HEK293 (cell line): ENCODE measurements around the gene FOXP1.
A peak's percentile ranks its signal among the peaks of the same experiment; 100 is the strongest.
"Not testable (repeated sequence)": the region's sequence is repeated elsewhere in the genome, so short reads cannot be mapped to it uniquely, and the experiment has no call there.

Experiments
- CTCF ChIA-PET: fragments of 350-600 bp; formaldehyde crosslinking; extraction: SDS; loops from one replicate; lab custom pipeline; 2021; ENCODE audit warnings: antibody characterized with exemption; lab: Yijun Ruan, JAX
- POLR2A ChIA-PET: fragments of 300-600 bp; formaldehyde crosslinking; extraction: SDS; loops from one replicate; lab custom pipeline; 2020; ENCODE audit warnings: antibody characterized with exemption, inconsistent platforms; lab: Yijun Ruan, JAX
- H3K27ac ChIP-seq: fragments of 200-500 bp; sonication (Bioruptor generic); 2 replicates; pipeline ENCODE4 v1.5.1; 2014; ENCODE audit warnings: low read depth, low read length, control low read depth, inconsistent platforms; ENCODE audit errors: extremely low read depth
- H3K36me3 ChIP-seq, 2 experiments: fragments of 200-500 bp in 1 of 2; sonication (Bioruptor generic) in 1 of 2; 1 replicate in 1 of 2; 2 replicates in 1 of 2; pipeline ENCODE4 v1.5.1; 2014 to 2017; ENCODE audit warnings: inconsistent platforms in 2 of 2, low read length in 2 of 2; ENCODE audit not compliant: control insufficient read depth in 2 of 2, insufficient read depth in 1 of 2
- H3K4me1 ChIP-seq: fragments of 200-500 bp; sonication (Bioruptor generic); 2 replicates; pipeline ENCODE4 v1.5.1; 2014; ENCODE audit warnings: mild to moderate bottlenecking, low read length, inconsistent platforms; ENCODE audit not compliant: control insufficient read depth, insufficient read depth
- H3K4me3 ChIP-seq: 2 replicates; pipeline ENCODE4 v1.5.1; 2011; ENCODE audit warnings: low read depth, mild to moderate bottlenecking, control low read depth, low read length, moderate library complexity
- H3K9me3 ChIP-seq: fragments of 200-500 bp; sonication (Bioruptor generic); 2 replicates; pipeline ENCODE4 v1.5.1; 2014; ENCODE audit warnings: low read depth, low read length, inconsistent platforms; ENCODE audit not compliant: control insufficient read depth, insufficient read depth
- BCL11B ChIP-seq: fragments of 450-650 bp; formaldehyde crosslinking; IDR thresholded peaks from 2 replicates; pipeline ENCODE4 v1.5.1; 2016; ENCODE audit warnings: low read depth, missing biosample characterization, missing genetic modification characterization
- GLIS1 ChIP-seq: fragments of 450-650 bp; formaldehyde crosslinking; IDR thresholded peaks from 2 replicates; pipeline ENCODE4 v1.5.1; 2016; ENCODE audit warnings: missing biosample characterization, missing genetic modification characterization
- TCF7L2 ChIP-seq: IDR thresholded peaks from 2 replicates; pipeline ENCODE4 v1.6.1; 2011; ENCODE audit warnings: low read depth, mild to moderate bottlenecking, inconsistent platforms, low read length, moderate library complexity, borderline replicate concordance
- ZNF146 ChIP-seq: fragments of 450-650 bp; formaldehyde crosslinking; IDR thresholded peaks from 2 replicates; pipeline ENCODE4 v1.5.1; 2016; ENCODE audit warnings: missing biosample characterization, missing genetic modification characterization
- ZNF16 ChIP-seq: fragments of 450-650 bp; formaldehyde crosslinking; IDR thresholded peaks from 2 replicates; pipeline ENCODE4 v1.5.1; 2016; ENCODE audit warnings: low read depth, missing biosample characterization, missing genetic modification characterization
- ZNF221 ChIP-seq: fragments of 450-650 bp; formaldehyde crosslinking; IDR thresholded peaks from 2 replicates; pipeline ENCODE4 v1.5.1; 2017; ENCODE audit warnings: missing biosample characterization, missing genetic modification characterization, borderline replicate concordance
- ZNF274 ChIP-seq, 2 experiments: fragments of 200-500 bp in 1 of 2; fragments of 450-650 bp in 1 of 2; sonication (Bioruptor generic) in 1 of 2; formaldehyde crosslinking in 1 of 2; IDR thresholded peaks; 2 replicates each; pipeline versions ENCODE4 v1.5.1 to v1.6.1; 2014 to 2016; ENCODE audit warnings: borderline replicate concordance in 1 of 2, inconsistent platforms in 1 of 2, low read length in 1 of 2, missing biosample characterization in 1 of 2, missing genetic modification characterization in 1 of 2
- ZNF621 ChIP-seq: fragments of 450-650 bp; formaldehyde crosslinking; IDR thresholded peaks from 2 replicates; pipeline ENCODE4 v1.5.1; 2017; ENCODE audit warnings: missing biosample characterization, missing genetic modification characterization
- TF ChIP-seq, protein P1 (sequence below): fragments of 450-650 bp; IDR thresholded peaks from 2 replicates; pipeline ENCODE4 v1.5.1; 2018; ENCODE audit warnings: missing biosample characterization, mild to moderate bottlenecking, missing genetic modification characterization
- TF ChIP-seq, protein P2 (sequence below): fragments of 450-650 bp; formaldehyde crosslinking; IDR thresholded peaks from 2 replicates; pipeline ENCODE4 v1.5.1; 2017; ENCODE audit warnings: missing biosample characterization, missing genetic modification characterization
- TF ChIP-seq, protein P3 (sequence below): fragments of 450-650 bp; formaldehyde crosslinking; IDR thresholded peaks from 2 replicates; pipeline ENCODE4 v1.5.1; 2016; ENCODE audit warnings: missing biosample characterization, missing genetic modification characterization
- TF ChIP-seq, protein P4 (sequence below): fragments of 450-650 bp; formaldehyde crosslinking; IDR thresholded peaks from 2 replicates; pipeline ENCODE4 v1.5.1; 2017; ENCODE audit warnings: missing biosample characterization, missing genetic modification characterization

The FOXP1 gene

GRCh38 chr3:71325715-71326114 is 257.8 kb downstream of the FOXP1 start:
- Histone ChIP-seq H3K36me3 (no peaks in the 10 kb centered on the region), H3K4me1 (no peaks in the 10 kb centered on the region), H3K4me3 (no peak overlapping the region), H3K9me3 (no peaks in the 10 kb centered on the region), H3K27ac (no peak overlapping the region)
- TF ChIP-seq ZNF221 (tag by site-specific recombination) (no peak), GLIS1 (tag by site-specific recombination) (no peak), ZNF621 (tag by site-specific recombination) (no peak)
- ChIA-PET CTCF (no interaction called here), POLR2A (interaction anchor here (0.6 kb wide), 1 partner anchor 256 kb away, joined by 4 read pairs; no protein-coding TSS in a partner anchor)

DNA sequence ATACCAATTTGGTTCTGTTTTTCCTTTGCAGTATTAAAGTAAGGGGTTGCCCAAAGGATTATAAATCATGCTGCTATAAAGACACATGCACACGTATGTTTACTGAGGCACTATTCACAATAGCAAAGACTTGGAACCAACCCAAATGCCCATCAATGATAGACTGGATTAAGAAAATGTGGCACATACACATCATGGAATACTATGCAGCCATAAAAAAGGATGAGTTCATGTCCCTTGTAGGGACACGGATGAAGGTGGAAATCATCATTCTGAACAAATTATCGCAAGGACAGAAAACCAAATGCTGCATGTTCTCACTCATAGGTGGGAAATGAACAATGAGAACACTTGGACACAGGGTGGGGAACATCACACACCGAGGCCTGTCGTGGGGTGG is 259.3 kb downstream of the FOXP1 start:
- POLR2A ChIA-PET, H3K27ac ChIP-seq, H3K36me3 ChIP-seq, H3K9me3 ChIP-seq, H3K4me1 ChIP-seq, H3K4me3 ChIP-seq: not testable (repeated sequence)
- CTCF ChIA-PET = interaction anchor here (0.6 kb wide), 1 partner anchor 68 kb away, joined by 3 read pairs; no protein-coding TSS in a partner anchor
- TF ChIP-seq ZNF146 = peak; percentile 94

- ChIA-PET POLR2A (no interaction called here), CTCF (no interaction called here)
- Histone ChIP-seq H3K4me3 (no peak overlapping the region), H3K27ac (no peak overlapping the region), H3K36me3 (no peaks in the 10 kb centered on the region)
- TF ChIP-seq, protein P1, sequence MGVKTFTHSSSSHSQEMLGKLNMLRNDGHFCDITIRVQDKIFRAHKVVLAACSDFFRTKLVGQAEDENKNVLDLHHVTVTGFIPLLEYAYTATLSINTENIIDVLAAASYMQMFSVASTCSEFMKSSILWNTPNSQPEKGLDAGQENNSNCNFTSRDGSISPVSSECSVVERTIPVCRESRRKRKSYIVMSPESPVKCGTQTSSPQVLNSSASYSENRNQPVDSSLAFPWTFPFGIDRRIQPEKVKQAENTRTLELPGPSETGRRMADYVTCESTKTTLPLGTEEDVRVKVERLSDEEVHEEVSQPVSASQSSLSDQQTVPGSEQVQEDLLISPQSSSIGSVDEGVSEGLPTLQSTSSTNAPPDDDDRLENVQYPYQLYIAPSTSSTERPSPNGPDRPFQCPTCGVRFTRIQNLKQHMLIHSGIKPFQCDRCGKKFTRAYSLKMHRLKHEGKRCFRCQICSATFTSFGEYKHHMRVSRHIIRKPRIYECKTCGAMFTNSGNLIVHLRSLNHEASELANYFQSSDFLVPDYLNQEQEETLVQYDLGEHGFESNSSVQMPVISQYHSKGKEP (tag by site-specific recombination) = peak; percentile 42; the same call in 1 of the 2 replicates
- TF ChIP-seq, protein P2, sequence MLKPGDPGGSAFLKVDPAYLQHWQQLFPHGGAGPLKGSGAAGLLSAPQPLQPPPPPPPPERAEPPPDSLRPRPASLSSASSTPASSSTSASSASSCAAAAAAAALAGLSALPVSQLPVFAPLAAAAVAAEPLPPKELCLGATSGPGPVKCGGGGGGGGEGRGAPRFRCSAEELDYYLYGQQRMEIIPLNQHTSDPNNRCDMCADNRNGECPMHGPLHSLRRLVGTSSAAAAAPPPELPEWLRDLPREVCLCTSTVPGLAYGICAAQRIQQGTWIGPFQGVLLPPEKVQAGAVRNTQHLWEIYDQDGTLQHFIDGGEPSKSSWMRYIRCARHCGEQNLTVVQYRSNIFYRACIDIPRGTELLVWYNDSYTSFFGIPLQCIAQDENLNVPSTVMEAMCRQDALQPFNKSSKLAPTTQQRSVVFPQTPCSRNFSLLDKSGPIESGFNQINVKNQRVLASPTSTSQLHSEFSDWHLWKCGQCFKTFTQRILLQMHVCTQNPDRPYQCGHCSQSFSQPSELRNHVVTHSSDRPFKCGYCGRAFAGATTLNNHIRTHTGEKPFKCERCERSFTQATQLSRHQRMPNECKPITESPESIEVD (tag by site-specific recombination) = 0 out of 2 replicates have a peak, but pooled peaks have one; percentile 22
- no peak for TF ChIP-seq TCF7L2
- TF ChIP-seq, all 188 proteins: peak for 2
- H3K4me1 ChIP-seq = peaks cover 2% of the 10 kb centered on the region; the same call in 1 of the 2 replicates
- H3K9me3 ChIP-seq = no peaks in the 10 kb centered on the region
Measured at GRCh38 chr3:71323558-71323957, 260.0 kb downstream of the FOXP1 start.

- Histone ChIP-seq H3K4me1 (peaks cover 8% of the 10 kb centered on the region; the same call in 1 of the 2 replicates), H3K9me3 (no peaks in the 10 kb centered on the region), H3K36me3 (no peaks in the 10 kb centered on the region), H3K27ac (no peak overlapping the region), H3K4me3 (no peak overlapping the region)
- CTCF ChIA-PET = no interaction called here
- TF ChIP-seq ZNF274 (IDR thresholded peaks at IDR 0.05; ENCODE audit: low read length) = no peak
- TF ChIP-seq ZNF274 (tag by site-specific recombination; IDR thresholded peaks at IDR 0.05; ENCODE audit: borderline replicate concordance) = no peak
- no peak for TF ChIP-seq ZNF16
- TF ChIP-seq, protein P3, sequence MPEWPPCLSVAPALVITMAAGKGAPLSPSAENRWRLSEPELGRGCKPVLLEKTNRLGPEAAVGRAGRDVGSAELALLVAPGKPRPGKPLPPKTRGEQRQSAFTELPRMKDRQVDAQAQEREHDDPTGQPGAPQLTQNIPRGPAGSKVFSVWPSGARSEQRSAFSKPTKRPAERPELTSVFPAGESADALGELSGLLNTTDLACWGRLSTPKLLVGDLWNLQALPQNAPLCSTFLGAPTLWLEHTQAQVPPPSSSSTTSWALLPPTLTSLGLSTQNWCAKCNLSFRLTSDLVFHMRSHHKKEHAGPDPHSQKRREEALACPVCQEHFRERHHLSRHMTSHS (tag by site-specific recombination) = no peak
- TF ChIP-seq, protein P4, sequence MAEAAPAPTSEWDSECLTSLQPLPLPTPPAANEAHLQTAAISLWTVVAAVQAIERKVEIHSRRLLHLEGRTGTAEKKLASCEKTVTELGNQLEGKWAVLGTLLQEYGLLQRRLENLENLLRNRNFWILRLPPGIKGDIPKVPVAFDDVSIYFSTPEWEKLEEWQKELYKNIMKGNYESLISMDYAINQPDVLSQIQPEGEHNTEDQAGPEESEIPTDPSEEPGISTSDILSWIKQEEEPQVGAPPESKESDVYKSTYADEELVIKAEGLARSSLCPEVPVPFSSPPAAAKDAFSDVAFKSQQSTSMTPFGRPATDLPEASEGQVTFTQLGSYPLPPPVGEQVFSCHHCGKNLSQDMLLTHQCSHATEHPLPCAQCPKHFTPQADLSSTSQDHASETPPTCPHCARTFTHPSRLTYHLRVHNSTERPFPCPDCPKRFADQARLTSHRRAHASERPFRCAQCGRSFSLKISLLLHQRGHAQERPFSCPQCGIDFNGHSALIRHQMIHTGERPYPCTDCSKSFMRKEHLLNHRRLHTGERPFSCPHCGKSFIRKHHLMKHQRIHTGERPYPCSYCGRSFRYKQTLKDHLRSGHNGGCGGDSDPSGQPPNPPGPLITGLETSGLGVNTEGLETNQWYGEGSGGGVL = no peak
- no peak for TF ChIP-seq BCL11B (tag by site-specific recombination)
- POLR2A ChIA-PET = no interaction called here
Measured at GRCh38 chr3:71322154-71322553, 261.4 kb downstream of the FOXP1 start.
